Measurements from ENCODE around the gene ATP8B3.
A peak's percentile ranks its signal among the peaks of the same experiment; 100 is the strongest.

Gene ATP8B3

GRCh38 chr19:1848399-1849131, 36.5 kb upstream of the ATP8B3 start, which contains the start of gene REXO1 (continued):
- peak; percentile 68; the same call in 1 of the 2 replicates for TF ChIP-seq ZSCAN18 (tag by site-specific recombination; IDR thresholded peaks at IDR 0.05)
- no peak for TF ChIP-seq ZBTB11 (tag by site-specific recombination; conservative IDR thresholded peaks at IDR 0.05; ENCODE audit: low read depth)
- TF ChIP-seq ZIC2 (tag by site-specific recombination; IDR thresholded peaks at IDR 0.05): peak; percentile 42
- TF ChIP-seq KLF8 (tag by site-specific recombination; IDR thresholded peaks at IDR 0.05): peak; percentile 57; the same call in 1 of the 2 replicates
- peak; percentile 95 for TF ChIP-seq ZXDB (tag by site-specific recombination; IDR thresholded peaks at IDR 0.05)
- peak; percentile 66; the same call in 1 of the 2 replicates for TF ChIP-seq ZSCAN30 (tag by site-specific recombination; IDR thresholded peaks at IDR 0.05)
- TF ChIP-seq ZNF692 (tag by site-specific recombination; IDR thresholded peaks at IDR 0.05): peak; percentile 96
- peak; percentile 91 for TF ChIP-seq ZFP69B (tag by site-specific recombination; IDR thresholded peaks at IDR 0.05)
- no peak for TF ChIP-seq GLI2 (tag by site-specific recombination; IDR thresholded peaks at IDR 0.05; ENCODE audit: borderline replicate concordance, low read depth)
- TF ChIP-seq, protein P1, sequence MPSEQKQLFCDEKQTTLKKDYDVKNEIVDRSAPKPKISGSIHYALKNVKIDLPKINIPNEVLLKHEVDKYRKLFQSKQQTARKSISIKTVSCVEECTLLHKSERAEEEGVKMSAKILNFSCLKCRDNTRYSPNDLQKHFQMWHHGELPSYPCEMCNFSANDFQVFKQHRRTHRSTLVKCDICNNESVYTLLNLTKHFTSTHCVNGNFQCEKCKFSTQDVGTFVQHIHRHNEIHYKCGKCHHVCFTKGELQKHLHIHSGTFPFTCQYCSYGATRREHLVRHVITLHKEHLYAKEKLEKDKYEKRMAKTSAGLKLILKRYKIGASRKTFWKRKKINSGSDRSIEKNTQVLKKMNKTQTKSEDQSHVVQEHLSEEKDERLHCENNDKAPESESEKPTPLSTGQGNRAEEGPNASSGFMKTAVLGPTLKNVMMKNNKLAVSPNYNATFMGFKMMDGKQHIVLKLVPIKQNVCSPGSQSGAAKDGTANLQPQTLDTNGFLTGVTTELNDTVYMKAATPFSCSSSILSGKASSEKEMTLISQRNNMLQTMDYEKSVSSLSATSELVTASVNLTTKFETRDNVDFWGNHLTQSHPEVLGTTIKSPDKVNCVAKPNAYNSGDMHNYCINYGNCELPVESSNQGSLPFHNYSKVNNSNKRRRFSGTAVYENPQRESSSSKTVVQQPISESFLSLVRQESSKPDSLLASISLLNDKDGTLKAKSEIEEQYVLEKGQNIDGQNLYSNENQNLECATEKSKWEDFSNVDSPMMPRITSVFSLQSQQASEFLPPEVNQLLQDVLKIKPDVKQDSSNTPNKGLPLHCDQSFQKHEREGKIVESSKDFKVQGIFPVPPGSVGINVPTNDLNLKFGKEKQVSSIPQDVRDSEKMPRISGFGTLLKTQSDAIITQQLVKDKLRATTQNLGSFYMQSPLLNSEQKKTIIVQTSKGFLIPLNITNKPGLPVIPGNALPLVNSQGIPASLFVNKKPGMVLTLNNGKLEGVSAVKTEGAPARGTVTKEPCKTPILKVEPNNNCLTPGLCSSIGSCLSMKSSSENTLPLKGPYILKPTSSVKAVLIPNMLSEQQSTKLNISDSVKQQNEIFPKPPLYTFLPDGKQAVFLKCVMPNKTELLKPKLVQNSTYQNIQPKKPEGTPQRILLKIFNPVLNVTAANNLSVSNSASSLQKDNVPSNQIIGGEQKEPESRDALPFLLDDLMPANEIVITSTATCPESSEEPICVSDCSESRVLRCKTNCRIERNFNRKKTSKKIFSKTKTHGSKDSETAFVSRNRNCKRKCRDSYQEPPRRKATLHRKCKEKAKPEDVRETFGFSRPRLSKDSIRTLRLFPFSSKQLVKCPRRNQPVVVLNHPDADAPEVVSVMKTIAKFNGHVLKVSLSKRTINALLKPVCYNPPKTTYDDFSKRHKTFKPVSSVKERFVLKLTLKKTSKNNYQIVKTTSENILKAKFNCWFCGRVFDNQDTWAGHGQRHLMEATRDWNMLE (tag by site-specific recombination; conservative IDR thresholded peaks at IDR 0.05; ENCODE audit: low read depth): 0 out of 2 replicates have a peak, but pooled peaks have one; percentile 29
- TF ChIP-seq ZSCAN16 (tag by site-specific recombination; IDR thresholded peaks at IDR 0.05): no peak
- TF ChIP-seq ZNF548 (tag by site-specific recombination; IDR thresholded peaks at IDR 0.05): no peak
- peak; percentile 48 for TF ChIP-seq ZNF629 (tag by site-specific recombination; IDR thresholded peaks at IDR 0.05)
- 0 out of 2 replicates have a peak, but pooled peaks have one; percentile 9 for TF ChIP-seq ZNF10 (tag by site-specific recombination; IDR thresholded peaks at IDR 0.05)

Measured in HEK293 (cell line).